Measurements from ENCODE around the gene RNF208.

The RNF208 gene

DNA sequence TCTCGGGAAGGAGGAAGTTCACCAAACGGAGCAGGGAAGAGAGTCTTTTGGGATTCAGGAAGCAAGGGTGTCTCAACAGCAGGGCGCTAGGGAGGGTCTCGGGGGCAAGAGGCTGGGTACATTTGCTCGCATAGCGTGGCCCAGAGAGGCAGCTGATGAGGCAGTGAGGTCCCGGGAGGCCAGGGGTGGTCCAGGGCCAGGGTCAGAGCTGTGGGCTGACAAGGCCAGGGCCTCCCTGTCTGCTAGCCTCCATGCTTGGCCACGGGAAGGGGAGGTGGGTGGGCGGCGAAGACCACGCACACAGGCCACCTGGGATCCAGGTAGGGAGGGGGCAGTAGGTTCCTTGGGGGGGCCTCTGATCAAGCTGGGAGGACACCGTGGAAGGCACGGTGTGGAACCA lies 10.5 kb downstream of the RNF208 start:
- no peak for DNase-seq

DNA sequence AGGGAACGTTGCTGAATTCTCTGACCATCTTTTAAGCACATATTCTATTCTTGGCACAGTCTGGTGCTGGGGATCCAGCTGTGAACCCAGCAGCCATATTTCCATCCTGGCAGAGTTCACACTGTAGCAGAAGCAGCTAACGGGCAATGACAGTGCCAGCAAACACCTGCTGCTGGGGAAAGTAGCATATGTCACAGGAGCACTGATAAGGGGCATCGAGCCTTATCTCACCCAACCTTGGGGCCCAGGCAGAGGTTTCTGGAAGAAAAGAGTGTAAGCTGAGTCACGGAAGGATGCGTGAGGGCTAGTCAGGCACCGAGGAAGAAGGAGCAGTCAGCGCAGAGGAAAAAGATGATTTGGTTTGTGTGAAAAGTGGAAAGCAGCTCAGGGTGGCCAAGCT lies 15.4 kb downstream of the RNF208 start:
- DNase-seq: no peak

- peak; percentile 92 for DNase-seq
These were observed 16.6 kb downstream of the RNF208 start, which contains the start of the genes NDOR1 and TMEM203 for GRCh38 chr9:137205126-137206069. Gene NDOR1 (plus strand): TSS chr9:137205700. CDS start chr9:137205778, 78 bp downstream. Gene TMEM203 (minus strand): TSS chr9:137205648. CDS start chr9:137205414, 234 bp downstream.

GRCh38 chr9:137204731-137205125 lies 17.3 kb downstream of the RNF208 start:
- DNase-seq: no peak

GRCh38 chr9:137202966-137203365 lies 19.1 kb downstream of the RNF208 start:
- DNase-seq: no peak

DNA sequence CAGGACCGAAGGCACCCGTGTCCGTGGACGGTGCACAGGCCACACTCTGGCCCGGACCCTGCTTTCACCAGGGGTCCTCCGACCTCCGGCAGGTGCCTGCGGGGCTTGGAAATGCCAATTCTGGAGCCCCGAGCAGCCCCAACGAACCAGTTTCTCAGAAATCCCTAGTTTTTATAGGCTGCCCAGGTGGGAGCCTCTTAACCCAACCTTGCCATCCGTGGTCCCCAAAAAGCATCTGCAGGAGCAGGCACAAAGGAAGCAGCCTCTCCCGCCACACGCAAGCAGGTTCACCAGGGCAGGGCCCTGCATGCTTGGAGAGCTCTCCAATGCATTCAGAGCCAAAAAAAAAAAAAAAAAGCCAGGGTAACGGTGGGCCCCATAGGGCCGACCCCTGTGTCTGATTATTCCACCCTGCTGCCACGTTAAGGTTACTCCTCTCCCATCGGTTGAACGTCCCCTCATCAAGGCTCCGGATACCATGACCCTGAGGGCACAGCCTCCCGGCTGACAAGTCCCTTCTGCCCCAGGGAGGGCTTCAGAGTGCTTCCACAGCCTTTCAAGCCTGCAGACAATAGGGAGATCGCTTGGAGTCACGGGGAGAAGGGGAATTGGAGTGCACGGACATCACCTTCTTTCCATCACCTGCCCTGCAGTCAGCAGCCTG lies 20.7 kb downstream of the RNF208 start:
- DNase-seq: no peak

DNA sequence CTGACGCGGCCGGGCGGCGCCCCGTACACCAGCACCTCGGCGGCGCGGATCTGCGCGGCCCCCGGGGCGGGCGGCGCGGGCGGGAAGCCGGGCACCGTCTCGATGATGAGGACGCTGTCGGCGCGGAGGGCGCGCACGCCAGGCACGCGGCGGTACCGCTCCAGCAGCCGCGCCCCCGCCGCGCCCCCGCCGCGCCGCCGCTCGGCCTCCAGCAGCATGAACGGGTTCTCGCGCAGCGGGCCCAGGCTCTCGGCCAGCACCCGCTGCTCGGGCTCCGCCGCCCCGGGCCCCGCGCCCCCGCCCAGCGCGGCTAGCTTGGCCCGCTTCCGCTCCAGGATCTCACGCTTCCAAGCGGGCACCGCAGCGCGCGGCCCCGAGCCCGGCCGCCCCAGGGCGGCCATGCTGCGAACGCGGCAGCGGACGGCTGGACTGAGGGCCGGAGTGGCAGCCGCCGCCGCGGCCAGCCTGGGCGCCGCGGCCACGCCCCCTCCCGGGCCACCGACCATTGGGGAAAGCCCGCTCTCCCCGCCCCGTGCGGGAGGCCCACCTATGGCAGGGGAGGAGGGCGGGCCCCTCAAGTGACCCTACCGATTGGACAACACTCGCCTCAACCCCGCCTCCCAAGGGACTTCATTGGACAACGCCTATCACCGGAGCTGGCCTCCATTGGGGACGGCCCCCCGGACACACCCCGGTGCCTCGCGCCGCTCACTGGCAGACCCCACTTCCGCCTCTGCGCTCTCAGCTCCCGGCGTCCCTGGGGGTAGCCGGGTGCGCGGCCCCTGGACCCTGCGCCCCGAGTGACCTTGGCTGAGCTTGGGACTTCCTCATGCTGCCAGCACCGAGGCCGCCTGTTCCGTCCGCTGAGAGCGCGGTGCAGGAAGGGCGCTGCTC lies 21.5 kb downstream of the RNF208 start, which contains the start of gene TPRN:
Gene TPRN (minus strand): TSS at position 431 of the 894 bp plus-strand sequence. CDS start 30 bp downstream, at position 401.
- peak; percentile 100 for DNase-seq

- DNase-seq: no peak
These were observed 22.5 kb downstream of the RNF208 start for GRCh38 chr9:137199411-137200121.

DNA sequence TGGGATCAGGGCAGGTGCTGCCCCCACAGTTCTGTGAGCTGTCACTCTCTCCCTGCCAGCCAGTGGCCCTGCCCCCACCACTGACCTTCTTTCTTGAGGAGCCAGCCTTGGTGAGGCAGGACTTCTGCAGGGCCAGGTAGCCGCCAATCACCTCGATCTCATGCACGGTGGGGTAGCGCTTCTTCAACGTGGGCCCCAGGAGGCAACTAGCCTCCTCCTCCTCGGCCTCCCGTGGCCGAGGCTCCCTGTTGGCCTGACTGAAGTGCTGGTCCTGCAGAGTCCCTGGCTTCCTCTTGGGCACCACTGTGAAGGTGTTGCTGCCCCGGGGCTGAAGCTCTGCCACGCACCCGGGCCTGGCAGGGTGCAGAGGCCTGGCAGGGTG lies 23.1 kb downstream of the RNF208 start:
- no peak for DNase-seq

GRCh38 chr9:137198051-137198901 lies 23.8 kb downstream of the RNF208 start:
- DNase-seq: no peak

DNA sequence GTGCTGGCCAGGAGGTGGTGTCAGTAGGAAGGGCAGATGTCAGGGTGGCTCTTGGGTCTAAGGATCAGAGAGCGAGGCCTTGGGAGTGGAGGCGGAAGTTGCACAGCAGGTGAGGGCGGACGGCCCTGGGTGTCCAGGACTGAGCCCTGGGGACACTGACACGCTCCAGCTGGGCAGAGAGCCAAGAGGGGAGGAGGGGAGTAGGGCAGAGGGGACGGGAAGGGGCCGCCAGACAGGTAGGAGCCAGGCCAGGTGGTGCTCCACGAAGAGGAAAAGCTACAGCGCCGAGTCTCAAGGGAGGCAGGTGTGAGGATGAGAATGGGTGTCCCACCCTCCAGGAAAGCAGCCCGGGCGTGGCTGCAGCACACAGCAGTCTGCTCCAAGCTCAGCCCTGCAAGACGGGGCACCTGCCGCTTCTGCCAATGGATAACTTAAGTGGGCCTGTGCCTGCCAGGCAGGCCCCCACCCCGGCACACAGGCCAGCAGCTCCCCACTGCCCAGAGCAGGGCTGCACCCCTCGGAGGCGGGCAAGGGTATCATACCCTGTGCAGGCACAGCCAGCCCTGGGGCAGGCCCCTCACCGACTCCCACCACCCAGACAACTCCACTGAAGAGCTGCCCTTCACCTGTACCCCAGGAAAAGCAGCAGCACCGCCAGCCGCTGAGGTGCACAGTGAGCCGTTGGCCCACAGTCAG lies 26.4 kb downstream of the RNF208 start:
- peak; percentile 99 for DNase-seq

DNA sequence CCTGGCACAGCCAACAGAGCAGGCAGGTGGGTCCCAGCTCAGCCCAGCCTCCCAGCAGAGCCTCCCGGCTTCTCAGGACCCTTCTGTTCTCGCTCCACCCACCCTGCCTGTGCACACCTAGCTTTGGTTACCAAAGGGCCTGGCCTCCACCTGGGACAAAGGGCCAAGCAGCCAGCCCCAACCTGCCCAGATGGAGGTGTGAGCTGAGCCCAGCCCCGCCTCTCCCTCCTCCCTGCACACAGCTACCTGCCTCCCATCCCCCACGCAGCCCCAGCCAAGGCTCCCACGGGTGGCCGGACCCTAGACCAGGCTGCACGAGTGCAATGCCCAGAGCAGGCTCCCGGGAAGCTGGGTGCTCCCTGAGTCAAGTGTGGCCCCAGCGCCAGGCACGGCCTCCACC lies 27.1 kb downstream of the RNF208 start:
- DNase-seq: peak; percentile 84

DNA sequence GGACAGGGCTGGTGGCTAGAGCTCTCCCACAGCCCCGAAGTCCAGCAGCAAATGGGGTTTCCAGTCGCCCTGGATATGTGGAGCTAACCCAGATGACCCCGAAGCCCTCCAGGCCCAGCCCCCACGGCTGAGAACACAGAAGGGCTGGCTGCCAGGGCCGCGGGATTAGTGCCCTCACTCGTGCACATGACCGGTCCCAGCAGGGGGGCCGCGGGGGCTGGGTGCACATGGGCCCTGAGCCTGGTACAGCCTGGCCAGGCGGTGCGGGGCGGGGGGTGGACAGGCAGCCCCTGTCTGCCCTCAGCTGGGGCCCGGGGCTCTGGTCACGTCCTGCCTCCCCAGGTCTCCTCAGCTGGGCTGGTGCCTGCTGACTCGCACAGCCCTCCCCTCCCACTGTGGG lies 27.7 kb downstream of the RNF208 start:
- no peak for DNase-seq

DNA sequence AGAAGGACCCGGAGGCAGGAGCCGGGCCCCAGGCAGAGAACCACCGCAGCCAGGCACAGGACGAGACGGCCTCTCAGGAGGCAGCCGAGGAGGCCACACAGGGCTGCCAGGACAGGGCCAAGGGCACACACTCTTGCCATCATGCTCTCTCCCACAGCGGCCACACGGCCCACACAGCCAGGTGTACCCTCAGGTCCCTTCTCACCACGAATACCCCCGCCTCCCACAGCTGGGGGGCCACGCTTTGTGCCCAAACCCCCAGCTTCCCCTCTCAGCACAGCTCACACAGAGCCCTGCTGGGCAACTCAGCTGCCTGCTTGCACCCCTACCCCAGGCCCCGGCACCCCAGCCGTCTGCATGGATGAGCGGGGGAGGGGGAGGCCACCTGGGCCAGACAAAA lies 28.3 kb downstream of the RNF208 start:
- no peak for DNase-seq

DNA sequence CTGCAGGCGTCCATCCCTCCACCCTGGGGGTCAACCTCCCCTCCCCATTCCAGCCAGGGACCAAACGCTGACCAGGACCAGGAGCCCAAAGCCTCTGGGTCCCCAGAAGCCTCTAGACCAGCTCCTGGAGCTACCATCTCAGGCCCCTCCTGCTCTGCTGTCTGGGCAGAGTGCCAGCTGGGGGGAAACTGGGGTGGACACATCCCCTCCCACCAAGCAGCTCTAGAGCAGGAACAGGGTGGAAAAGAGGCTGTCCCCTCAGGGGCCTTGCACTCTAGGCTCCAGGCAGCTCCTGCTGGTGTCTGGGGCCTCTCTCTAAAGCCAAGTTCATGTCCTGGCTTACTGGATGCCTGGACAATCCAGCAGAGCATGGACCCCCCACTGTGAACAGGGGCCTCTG lies 29.2 kb downstream of the RNF208 start:
- peak; percentile 44 for DNase-seq

- DNase-seq: no peak
These were observed 29.6 kb downstream of the RNF208 start for GRCh38 chr9:137192448-137192780.

DNA sequence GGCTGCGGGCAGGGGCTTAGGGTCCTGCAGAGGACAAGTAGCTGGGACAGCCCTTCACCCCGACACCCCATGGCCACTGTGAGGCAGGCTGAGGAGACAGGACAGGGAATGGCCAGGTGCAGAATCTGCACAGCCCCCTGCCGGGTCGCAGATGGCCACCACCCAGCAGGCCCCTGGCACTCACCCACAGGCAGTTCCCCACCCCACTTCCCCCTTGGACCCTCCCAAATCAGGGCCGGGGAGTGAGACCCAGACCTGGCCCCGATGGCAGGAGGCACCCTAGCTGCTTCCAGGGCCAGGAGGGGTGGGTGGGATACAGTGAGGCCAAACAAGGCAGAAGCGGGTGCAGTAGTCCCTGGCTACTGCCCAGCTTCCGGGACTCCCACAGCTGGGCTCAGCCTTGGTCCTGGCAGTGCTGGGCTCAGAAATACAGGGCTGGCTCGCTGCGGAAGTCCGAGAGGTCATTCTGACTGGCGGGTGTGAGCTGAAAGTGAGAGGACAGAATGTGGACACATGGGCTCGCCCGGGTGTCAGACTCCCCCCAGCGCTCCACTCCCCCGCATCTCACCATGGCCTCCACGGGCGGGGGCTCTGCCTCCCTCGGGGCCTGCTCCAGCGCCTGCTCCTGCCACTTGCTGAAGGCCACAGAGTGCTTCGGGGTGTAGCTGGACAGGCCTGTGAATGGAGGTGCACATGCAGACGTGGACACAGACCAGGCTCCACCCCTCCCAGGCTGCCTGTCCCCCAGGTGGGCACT lies 30.2 kb downstream of the RNF208 start:
- no peak for DNase-seq

GRCh38 chr9:137191245-137191644 lies 30.8 kb downstream of the RNF208 start:
- DNase-seq: no peak

- DNase-seq: no peak
These were observed 31.7 kb downstream of the RNF208 start for GRCh38 chr9:137190315-137190856.

All from NCI-H69 (cell line).